ENCODE measurements around the gene ZSWIM1. TPM values are rescaled to one million over a fixed set of nuclear protein-coding genes. Genes with fewer than 3 reads are reported as not detected.

The ZSWIM1 gene
- total and polyA plus RNA-seq, 10 of the 15 experiments (the other 5 are each of a cell fraction or from before 2014, with no cell fraction given): 2.4 to 16.0 (median 9.8) TPM

DNA sequence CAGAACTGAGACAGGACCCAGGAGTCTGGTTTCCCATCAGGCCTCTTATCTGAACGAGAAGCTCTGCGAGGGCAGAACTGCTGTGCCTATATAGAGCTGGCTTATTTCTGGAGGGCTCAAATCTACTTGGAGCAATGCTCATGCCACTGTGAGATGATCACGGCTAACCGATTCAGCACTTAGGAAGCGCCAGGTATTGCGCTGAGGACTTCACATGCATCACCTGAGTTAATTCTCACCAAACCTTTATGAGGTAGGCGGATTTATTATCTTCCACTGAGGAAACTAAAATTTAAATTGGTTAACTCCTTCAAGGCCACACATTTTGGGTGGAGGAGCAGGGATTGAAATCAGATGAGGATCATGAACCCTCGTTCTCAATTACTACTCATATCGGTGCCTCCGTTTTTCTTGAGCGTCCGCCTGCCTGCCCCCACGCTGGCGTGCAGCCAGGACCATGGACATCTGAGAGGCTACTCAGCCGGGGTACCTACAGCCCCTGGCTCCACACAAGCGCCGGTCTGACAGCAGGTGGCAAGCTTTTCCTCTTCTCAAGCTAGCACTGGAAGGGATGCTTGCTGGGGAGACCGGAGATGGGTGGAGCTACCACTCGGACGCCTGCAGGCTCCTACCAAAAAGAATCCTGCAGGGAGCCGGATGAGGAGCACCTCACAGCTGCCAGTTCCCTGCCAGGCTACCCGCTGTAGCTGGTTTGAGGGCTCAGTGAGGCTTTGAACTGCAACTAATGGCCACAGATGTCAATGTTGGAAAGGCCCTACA, 52.4 kb downstream of the ZSWIM1 start (continued):
- no peak for TF ChIP-seq CEBPZ (IDR thresholded peaks at IDR 0.05; ENCODE audit: low read depth, low read length)
- no peak for TF ChIP-seq CBFB (IDR thresholded peaks at IDR 0.05; ENCODE audit: low read depth)
- no peak for TF ChIP-seq TCF12 (IDR thresholded peaks at IDR 0.05; ENCODE audit: low read depth, low read length)
- TF ChIP-seq, protein P1, sequence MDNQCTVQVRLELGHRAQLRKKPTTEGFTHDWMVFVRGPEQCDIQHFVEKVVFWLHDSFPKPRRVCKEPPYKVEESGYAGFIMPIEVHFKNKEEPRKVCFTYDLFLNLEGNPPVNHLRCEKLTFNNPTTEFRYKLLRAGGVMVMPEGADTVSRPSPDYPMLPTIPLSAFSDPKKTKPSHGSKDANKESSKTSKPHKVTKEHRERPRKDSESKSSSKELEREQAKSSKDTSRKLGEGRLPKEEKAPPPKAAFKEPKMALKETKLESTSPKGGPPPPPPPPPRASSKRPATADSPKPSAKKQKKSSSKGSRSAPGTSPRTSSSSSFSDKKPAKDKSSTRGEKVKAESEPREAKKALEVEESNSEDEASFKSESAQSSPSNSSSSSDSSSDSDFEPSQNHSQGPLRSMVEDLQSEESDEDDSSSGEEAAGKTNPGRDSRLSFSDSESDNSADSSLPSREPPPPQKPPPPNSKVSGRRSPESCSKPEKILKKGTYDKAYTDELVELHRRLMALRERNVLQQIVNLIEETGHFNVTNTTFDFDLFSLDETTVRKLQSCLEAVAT (IDR thresholded peaks at IDR 0.05): no peak
- no peak for TF ChIP-seq ETV6 (conservative IDR thresholded peaks at IDR 0.05 in 1 of 2, IDR thresholded peaks at IDR 0.05 in 1 of 2; ENCODE audit: borderline replicate concordance in 1 of 2, low read depth in 1 of 2)
- TF ChIP-seq CBX3 (IDR thresholded peaks at IDR 0.05; ENCODE audit: borderline replicate concordance, low read depth): no peak
- TF ChIP-seq MXI1 (IDR thresholded peaks at IDR 0.05; ENCODE audit: low read depth, low read length): 0 out of 2 replicates have a peak, but pooled peaks have one; percentile 11
- TF ChIP-seq, protein P2, sequence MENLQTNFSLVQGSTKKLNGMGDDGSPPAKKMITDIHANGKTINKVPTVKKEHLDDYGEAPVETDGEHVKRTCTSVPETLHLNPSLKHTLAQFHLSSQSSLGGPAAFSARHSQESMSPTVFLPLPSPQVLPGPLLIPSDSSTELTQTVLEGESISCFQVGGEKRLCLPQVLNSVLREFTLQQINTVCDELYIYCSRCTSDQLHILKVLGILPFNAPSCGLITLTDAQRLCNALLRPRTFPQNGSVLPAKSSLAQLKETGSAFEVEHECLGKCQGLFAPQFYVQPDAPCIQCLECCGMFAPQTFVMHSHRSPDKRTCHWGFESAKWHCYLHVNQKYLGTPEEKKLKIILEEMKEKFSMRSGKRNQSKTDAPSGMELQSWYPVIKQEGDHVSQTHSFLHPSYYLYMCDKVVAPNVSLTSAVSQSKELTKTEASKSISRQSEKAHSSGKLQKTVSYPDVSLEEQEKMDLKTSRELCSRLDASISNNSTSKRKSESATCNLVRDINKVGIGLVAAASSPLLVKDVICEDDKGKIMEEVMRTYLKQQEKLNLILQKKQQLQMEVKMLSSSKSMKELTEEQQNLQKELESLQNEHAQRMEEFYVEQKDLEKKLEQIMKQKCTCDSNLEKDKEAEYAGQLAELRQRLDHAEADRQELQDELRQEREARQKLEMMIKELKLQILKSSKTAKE (IDR thresholded peaks at IDR 0.05; ENCODE audit: low read depth, poor library complexity, severe bottlenecking): no peak
- TF ChIP-seq DPF2 (IDR thresholded peaks at IDR 0.05): no peak
- no peak for TF ChIP-seq ZSCAN29 (IDR thresholded peaks at IDR 0.05)
- peak; percentile 33; the same call in 1 of the 2 replicates for TF ChIP-seq SMC3 (IDR thresholded peaks at IDR 0.05; ENCODE audit: borderline replicate concordance, low read length)
- TF ChIP-seq SPI1 (IDR thresholded peaks at IDR 0.05; ENCODE audit: borderline replicate concordance, insufficient read depth, low read depth, low read length): no peak
- TF ChIP-seq EED (IDR thresholded peaks at IDR 0.05; ENCODE audit: low read depth): no peak
- TF ChIP-seq IKZF1 (conservative IDR thresholded peaks at IDR 0.05): no peak; the same call in 1 of the 2 replicates
- TF ChIP-seq NRF1 (conservative IDR thresholded peaks at IDR 0.05; ENCODE audit: low read depth, low read length): no peak
- TF ChIP-seq NFXL1 (IDR thresholded peaks at IDR 0.05; ENCODE audit: borderline replicate concordance): no peak
- no peak for TF ChIP-seq TCF3 (IDR thresholded peaks at IDR 0.05; ENCODE audit: borderline replicate concordance, insufficient read depth, low read depth, low read length)
- no peak for TF ChIP-seq HCFC1 (IDR thresholded peaks at IDR 0.05; ENCODE audit: low read length)
- TF ChIP-seq POLR2AphosphoS2 (IDR thresholded peaks at IDR 0.05; ENCODE audit: low read depth, low read length): no peak; the same call in 1 of the 2 replicates
- no peak for TF ChIP-seq KAT2A (conservative IDR thresholded peaks at IDR 0.05; ENCODE audit: control insufficient read depth, low read depth, low read length)
- TF ChIP-seq ZNF384 (IDR thresholded peaks at IDR 0.05; ENCODE audit: borderline replicate concordance, low read depth, low read length): no peak
- no peak for TF ChIP-seq NR2C1 (IDR thresholded peaks at IDR 0.05)
- no peak for TF ChIP-seq MEF2B (IDR thresholded peaks at IDR 0.05; ENCODE audit: partially characterized antibody, poor library complexity, severe bottlenecking)

All from GM12878 (cell line).